ENCODE results near the gene PITPNM2.
"Not testable (repeated sequence)": the region's sequence is repeated elsewhere in the genome, so short reads cannot be mapped to it uniquely, and the experiment has no call there.

Gene PITPNM2

DNA sequence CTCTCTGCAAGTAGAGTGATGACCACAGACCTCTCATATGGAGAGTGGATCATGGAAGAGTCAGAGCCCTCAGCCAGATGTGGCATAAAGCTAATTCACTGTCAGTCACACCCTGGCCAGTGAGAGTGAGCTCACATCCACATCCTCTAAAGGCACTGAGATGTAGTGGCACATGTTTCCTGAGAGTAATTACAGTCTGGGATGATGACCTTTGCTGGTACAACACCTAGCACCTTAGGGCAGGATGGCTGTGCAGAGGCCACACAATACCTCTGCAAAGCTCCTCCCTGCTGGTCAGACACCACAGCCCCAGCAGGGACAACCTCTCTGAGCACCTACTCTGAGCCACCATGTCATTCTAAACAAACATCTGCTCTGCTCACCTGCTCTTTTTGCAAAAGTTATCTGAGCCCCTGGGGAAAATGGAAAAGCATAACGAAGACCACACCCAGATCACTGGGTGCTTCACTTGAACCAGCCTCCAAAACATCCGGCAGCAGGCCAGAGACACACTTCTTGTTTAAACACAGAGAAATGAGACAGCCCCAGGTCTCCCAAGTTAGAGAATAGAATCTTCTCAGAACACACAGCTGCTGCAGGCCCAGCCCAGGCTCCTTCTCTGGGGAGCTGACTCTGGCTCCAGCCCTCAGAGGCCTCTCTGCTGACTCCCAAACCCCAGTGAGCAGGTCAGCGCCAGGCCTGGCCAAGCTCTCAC lies 30.3 kb downstream of the PITPNM2 start:
- no peak for DNase-seq (ENCODE audit: low read depth)

DNA sequence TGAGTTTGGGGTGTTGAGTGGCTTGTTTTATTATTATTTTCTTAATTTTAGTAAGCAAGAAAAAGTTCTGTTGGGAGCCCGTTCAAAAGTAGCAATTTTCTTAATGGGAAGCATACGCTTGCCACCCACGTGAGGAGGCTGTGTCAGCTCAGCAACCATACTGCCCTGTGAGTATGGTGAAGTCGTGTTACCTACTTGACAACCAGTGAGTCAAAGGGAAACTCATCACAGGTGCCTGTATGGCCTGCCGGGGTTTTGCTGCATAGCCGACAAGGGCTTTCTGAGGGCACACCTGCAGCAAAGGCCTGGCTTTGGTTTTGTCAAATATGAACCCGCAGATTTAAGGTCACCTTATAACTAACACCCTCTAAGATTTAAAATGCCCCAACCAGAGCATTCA lies 31.1 kb downstream of the PITPNM2 start:
- DNase-seq (ENCODE audit: low read depth) = no peak

DNA sequence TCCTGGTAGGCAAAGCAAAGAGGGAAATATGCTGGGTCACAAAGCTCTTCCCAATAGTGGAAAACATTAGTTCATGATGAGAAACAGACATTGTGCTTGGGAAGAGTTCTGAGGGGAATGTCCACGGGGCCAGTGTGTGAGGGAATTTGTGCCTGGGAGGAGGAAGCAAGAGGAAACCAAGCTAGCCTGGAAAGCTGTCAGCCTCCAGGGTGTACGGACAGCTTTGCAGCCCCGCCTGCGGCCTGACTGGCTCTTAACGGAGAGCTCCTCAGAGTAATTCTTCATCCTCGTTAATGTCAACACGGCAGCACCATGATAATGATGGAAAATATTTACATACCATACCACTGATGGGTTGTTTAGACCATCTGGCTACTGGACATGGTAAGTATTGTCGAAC lies 32.4 kb downstream of the PITPNM2 start:
- no peak for DNase-seq (ENCODE audit: low read depth)

DNA sequence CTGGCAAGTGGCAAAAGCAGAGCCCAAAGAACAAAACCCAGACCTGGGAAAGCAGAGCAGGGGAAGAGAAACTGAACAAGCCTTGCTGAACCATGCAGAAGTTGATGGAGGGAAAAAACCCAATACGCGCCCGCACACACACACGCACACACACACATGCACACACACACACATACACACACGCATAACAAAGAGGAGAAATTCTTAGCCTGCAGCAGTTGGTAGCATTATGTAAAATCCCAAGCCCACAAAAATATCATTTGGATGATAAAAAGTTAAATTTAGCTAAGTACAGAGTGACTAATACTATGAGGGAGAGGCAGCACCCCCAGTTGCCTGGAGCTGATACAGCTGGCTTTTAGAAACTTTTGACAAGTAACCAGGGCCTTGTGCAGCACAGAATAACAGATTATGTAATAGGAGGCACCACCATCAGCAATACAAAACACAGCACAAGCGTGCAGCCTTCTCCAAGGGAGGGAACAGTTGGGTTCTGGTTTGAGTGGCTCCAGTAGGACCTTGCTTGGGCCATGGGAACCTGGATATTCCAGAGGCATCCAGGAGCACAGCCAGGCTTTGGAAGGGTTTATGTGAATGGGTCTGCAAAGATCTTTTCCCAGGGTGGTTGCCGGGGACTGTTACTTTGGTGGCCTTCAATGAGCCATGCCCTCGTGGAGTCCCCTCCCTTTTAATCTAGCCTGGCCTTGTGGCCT lies 35.3 kb downstream of the PITPNM2 start:
- DNase-seq (ENCODE audit: low read depth) = no peak

DNA sequence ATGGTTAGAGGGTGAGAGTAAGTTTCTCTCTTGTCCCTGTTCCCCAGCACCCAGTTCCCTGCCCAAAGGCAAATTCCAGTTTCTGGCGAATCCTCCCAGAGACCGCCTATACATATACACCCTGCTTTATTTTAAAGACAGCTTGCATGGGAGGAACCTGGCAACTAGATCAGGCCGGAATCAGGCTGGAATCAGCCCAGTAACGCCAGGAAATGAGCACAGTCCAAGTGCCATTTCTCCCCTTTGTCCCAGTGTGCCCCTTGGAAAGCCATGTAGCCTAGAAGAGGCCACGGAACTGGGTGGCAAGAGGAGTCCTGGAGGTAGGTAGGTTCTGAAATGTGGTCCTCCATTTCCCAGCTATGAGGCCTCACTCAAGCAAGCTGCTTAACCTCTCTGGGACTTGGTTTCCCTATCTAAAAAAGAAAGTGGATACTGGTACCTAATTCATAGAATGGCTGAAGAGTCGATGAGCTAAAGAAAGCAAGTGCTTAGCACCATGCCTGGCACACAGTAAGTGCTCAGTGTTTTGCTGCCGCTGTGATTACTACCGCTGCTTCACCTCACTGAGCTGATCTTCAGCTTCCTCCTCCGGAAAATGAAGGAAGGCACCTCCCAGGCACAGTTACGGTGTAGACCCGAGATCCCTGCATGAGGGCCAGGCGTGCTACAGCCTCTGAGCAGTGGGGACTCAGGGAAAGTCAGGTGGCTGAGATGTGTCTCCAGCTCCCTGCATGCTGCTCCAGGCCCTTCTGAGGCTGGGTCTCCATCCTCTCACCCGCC lies 36.4 kb downstream of the PITPNM2 start:
- DNase-seq (ENCODE audit: low read depth) = no peak

DNA sequence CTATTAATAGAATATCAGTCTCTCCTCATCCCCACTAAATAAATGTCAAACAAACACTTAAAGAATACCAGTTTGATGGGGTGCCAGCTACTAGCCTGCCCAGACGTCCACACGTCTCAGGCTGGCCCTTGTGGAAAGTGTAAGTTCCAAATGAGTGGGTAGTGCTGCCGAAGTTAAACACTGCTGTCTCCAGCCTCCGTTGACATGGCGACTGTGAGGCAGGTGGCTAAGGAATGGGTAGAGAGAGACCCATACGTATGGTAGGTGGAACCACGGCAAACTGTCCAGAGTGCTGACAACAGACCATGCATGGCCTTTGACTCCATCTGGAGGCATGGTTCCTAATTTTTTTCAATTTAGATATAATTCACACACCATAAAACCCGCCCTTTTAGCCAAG lies 37.9 kb downstream of the PITPNM2 start:
- no peak for DNase-seq (ENCODE audit: low read depth)

DNA sequence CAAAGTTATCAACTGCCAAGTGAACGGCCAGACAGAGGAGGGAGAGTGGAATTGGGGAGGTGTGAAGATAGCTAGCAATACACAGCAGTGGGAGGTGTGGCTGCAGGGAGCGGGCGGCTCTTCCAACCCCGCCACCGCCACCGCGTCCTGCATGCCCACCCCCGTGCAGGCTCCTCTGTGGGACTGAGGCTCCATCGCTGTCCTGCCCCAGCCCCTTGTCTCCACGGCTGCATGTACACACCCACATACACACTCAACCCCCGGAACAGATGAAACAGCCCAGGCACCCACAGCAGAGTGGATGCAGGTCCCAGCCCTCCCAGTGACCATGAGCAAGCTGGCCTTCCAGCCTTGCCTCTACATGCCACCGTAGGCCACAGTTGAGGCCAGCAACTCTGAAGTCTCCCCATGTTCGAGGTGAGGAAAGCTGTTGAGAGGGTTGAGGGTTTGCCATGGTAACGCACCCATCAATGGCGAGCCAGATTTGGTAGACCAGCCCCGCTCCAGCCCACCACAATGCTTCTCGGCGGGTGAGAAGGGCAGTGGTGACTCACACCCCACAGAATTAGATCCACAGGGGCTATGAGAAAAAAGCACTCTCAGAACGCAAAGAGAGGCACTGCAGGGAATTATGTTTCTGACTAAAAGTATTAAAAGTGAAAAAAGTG lies 39.3 kb downstream of the PITPNM2 start:
- no peak for DNase-seq (ENCODE audit: low read depth)

DNA sequence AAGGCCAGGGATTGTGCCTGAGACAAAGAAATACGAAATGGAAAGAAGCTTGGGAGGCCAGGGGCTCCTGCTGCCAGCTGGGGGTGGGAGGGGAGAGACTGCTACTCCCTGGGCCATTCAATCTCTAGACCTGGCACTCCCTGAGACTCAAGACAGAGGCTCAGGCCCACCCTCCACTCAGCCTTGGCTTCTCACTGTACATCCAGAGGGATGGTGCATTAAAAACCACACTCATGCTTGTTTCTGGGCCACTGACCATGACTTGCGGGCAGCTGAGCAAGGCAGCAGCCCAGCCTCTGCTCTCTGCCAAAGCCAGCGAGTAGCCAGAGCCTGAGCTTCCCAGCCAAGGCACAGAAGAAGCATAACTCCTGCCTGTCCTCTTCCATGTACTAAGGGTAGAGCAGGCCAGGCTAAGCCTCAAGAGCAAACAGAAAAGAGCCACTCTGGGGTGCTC lies 41.5 kb downstream of the PITPNM2 start:
- no peak for DNase-seq (ENCODE audit: low read depth)

DNA sequence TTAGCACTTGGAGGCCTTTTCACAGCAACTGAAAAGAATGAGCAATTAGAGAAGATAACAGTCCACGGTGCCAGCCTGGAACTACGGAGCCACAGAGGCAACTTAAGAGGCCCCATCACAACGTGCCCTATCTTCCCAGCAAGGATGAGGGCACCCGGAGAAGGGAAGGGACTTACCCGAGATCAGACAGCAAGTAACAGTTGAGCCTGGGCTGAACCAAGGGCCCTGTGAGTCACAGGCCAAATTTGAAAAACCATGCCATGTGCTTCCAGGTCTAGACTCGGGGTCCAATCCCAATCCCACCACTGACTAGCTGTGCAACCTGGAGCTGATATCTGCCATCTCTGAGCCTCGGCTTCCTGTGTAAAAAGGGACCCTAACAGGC lies 42.2 kb downstream of the PITPNM2 start:
- no peak for DNase-seq (ENCODE audit: low read depth)

DNA sequence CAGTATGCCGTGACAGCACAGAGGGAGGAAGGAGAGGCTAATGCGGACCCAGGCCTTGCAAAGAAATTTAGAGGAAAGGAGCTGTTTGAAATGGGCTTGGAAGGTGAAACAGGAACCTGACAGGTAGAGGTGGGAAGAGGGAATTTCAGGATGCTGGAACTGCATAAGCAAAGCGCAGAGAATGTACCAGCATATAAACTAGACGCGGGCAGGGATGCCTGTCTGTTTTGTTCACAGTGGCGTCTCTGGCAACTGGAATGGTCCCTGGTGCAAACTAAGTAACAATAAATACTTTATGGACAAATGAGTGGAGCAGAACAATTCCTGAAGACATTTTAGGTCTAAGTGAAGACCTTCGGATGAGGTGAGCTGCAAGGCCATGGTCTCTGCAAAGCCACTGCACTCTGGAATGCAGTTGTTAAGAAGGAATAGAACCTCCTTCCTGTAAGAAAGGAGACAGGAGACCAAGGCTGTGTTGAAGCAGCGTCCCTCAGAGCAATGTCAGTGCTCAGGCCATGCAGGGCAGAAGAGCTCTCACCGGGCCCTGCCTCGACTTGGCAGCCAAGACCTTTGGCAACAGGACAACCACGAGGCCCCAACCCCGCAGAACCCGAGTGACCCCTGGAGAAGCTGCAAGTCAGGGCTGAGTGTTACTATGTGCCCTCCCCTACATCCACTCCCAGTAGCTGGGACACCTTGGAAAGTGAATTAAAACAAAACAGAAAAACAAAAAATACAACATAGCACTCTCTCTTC lies 42.8 kb downstream of the PITPNM2 start:
- no peak for DNase-seq (ENCODE audit: low read depth)

DNA sequence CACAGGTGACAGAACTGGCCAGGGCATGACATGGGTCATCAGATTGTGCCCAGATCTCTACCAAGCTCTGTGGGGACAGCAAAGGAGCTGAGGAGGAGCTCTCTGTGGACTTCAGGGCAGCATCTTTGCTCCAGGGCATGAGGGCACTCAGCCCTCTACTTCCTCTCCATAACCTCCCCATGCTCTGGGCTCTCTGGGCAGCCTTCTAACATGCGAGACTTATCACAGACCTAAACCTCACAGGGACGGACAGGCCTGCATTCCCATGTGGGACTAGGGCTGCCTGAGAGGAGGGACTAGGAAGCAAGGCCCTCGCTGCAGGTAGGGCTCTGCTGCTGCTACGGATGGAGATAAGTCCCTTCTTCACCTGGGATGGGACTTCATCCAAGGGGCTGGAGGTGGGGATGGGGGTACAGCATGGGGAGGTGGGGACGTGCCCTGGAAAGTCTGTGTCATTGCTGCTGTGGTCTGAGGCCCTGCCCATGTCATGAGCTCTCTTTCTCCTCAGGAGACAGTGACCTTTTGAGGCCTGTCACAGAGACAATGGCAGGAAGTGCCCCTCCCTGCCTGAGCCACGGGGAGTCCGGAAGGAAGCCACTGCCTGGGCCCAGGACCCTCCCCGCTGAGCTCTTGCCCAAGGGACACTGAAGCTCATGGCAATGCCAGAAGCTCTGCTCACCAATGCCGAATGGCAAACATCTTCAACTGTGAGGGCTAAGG lies 44.1 kb downstream of the PITPNM2 start:
- DNase-seq (ENCODE audit: low read depth) = no peak

DNA sequence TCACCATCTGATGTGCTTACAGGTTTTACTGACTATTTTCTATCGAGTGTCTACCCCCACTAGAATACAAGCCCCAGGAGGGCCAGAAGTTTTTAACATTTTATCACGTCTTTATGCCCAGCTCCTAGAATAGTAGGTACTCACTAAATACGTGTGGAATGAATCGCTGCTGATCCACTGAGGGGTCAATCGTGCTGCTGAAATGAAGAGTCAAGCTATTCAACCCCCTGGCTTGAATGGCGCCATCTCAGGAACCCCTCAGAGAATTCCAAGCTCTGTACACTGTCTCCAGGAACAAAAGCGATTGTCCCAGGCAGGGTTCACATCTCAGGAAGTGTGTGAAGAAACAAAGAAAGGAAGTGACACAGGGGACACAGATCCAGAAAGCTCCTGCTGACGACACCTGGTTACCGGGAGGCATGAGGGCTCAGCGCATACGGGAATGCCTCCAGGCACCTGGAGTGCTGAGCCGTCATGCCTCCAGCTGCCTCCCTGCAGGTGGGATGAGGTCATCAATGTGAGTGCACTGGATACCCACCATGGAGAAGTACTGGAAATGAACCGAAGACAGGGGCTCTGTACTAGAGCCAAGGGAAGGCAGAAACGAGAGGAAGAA lies 45.6 kb downstream of the PITPNM2 start:
- no peak for DNase-seq (ENCODE audit: low read depth)

DNA sequence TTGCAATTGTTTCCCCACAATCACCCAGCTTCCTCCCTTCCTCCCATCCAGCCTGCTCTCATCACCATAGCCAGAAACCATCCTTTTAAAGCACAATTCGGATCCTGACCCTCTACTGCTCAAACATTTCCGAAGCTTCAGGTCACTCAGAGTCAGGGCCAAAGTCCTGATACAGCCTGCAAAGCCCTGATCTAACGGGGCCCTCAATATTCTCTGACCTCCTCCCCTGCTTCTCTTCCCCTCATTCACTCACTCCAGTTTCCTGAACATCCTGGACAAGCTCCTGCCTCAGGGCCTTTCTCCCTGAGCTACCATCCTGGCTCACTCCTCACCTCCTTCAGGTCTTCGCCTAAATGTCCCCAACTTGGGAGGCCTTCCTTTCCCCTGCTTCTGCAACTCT lies 46.1 kb downstream of the PITPNM2 start:
- no peak for DNase-seq (ENCODE audit: low read depth)

DNA sequence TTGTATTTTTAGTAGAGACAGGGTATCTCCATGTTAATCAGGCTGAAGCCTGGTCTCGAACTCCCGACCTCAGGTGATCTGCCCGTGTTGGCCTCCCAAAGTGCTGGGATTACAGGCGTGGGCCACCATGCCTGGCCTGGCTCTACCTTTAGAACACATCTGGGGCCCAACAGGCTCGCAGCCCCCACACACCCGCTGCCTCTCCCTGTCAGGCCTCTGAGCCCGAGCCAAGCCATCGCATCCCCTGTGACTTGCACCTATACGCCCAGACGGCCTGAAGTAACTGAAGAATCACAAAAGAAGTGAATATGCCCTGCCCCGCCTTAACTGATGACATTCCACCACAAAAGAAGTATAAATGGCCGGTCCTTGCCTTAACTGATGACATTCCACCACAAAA lies 46.8 kb downstream of the PITPNM2 start:
- not testable (repeated sequence) for DNase-seq (ENCODE audit: low read depth)

DNA sequence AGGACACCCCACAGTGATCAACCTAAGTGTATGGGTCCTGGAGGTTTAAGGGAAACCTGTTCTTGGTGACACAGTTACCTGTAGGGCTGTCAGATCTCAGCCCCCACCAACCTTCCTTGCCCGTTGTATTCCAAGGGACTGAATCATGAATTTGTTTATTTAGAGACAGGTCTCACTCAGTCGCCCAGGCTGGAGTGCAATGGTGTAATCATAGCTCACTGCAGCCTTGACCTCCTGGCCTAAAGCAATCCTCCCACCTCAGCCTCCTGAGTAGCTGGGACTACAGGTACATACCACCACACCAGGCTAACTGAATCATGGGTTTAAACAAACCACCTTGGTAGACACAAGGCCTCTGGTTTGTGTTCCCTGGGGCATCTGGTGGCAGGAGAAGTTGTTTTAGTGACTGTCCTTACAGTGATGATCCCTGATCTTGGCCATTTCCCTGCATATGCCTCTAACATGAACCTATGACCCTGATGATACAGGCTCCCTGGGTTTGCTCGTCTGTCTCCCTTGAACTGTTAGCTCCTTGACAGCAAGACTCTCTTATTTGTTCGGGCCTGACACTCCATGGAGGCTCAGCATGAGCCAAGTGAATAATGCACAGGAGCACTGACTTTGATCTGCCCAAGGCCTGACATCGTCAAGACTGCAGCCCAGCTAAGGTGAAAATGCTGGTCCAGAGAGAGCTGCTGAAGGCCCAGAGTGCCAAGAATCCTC lies 47.9 kb downstream of the PITPNM2 start:
- no peak for DNase-seq (ENCODE audit: low read depth)

DNA sequence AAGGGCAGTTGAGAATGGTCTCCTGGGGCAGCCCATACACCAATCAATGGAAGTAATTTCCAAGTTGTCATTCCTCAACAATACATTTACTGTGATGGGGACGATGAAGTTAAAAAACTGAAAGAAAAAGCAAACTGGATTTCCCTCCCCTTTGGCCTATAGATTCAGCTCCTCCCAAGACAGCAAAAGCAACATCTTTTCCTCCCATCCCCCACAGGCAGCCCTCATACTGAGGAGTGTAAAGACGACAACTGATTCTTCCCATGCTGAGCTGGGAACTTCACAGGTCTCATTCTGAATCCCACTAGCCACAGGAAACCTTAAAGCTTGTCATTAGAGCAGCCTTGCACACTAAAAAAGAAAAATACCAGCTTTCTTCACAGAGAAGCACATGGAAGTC lies 48.5 kb downstream of the PITPNM2 start:
- DNase-seq (ENCODE audit: low read depth) = no peak

DNA sequence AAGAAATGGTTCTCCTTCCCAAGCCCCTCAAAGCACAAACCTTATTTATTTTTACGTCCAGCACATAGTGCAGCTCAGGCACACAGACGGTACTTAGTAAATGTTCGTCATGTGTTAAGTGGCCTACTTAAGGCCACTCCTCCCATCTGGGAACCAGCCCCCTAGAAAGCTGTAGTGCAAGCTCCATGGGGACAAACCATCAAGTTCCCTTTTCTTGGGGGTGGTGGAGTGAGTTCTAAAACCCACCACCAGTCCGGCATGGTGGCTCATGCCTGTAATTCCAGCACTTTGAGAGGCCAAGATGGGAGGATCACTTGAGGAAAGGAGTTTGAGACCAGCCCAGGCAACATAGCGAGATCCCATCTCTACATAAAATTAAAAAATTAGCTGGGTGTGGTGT lies 49.4 kb downstream of the PITPNM2 start:
- DNase-seq (ENCODE audit: low read depth) = no peak
